Raji (cell line): ENCODE results near the gene WNT9A.

ENCODE experiments used
- POLR2A ChIP-seq: IDR thresholded peaks from 2 replicates; pipeline ENCODE4 v1.6.1; 2011; ENCODE audit warnings: low read depth, low read length, control low read depth; ENCODE audit not compliant: insufficient read depth

The WNT9A gene

GRCh38 chr1:227947676-227948492 lies at the start of gene WNT9A:
Gene WNT9A, minus strand, starts transcription at chr1:227947932. Its CDS starts 45 bp downstream, at chr1:227947887.
- TF ChIP-seq POLR2A: no peak

DNA sequence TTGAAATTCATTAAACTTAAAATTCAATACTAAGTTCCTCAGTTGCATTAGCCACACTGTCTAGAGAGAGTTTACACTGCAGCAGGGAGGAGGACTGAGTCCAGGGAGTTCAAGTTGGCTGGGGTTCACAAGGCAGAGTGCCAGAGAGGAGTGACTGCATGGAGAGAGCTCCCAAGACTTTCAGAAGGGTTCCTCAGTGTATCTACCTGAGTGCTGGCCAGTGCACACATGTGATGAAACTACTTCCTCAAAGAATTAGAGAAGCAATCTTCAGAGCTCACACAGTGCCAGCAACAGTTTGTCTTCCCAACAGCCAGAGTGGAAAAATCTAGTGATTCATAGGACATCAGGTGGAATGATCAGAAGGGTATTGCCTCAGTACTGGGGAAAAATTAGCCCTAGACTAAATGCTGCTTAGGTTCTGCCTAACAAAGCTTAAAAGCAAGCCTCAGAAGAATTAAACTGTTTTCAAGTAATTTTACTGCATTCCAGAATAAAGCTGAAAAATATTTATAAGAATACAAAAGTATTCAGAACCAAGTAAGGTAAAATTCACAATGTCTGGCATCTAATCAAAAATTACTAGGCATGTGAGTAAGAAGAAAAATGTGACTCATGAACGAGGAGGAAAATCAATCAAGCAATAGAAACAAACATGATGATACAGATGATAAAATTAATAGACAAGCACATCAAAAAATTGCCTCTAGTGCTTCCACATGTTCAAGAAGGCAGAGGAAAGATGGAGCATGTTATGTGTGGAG lies 48.6 kb upstream of the WNT9A start:
- no peak for TF ChIP-seq POLR2A

- no peak for TF ChIP-seq POLR2A
These were observed 47.0 kb upstream of the WNT9A start for GRCh38 chr1:227994632-227995300.

DNA sequence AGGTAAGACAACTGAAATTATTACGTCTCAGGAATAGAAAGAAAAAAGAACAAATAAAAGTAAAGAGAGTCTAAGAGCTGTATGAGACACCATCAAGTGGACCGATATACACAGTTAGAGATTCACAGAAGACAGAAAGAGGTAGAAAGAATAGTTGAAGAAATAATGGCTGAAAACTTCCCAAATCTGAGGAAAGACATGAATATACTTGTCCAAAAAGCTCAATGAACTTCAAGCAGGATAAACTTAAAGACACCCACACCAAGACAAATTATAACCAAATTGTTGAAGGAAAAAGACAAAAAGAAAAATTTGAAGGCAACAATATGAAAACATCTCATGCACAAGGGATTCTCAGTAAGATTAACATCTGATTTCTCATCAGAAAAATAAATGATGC lies 39.4 kb upstream of the WNT9A start:
- TF ChIP-seq POLR2A: no peak

DNA sequence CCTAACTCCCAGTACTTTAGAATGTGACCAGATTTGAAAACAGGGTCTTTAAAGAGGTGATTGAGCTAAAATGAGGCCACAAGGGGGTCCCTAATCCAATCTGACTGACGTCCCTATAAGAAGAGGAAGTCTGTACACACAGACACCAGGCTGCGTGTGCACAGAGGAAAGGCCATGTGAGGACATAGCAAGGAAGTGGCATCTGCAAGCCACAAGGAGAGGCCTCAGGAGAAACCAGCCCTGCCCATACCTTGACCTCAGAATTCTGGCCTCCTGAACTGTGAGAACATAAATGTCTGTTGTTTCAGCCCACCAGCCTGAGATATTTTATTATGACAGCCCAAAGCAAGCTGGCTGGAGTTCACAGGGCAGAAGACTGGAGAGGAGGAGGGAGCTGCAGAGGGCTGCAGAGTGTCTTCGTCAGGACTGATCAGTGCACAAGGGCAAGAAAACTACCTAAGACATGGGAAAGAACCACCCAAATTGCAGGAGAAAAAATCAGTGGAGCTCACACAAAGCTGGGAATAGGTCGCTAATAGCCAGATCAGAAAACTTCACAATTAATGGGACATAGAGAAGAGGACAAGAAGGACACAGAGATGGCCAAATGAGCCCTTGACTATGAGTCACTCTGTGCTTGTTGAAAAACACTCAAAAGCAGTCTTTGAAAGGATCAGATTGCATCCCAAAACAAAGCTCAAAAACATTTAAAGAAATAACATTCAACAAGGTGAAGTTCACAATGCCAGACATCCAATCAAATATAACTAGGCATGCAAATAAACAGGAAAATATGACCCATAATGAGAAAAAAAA lies 14.1 kb upstream of the WNT9A start:
- TF ChIP-seq POLR2A: no peak

GRCh38 chr1:227959325-227959860 lies 11.7 kb upstream of the WNT9A start:
- TF ChIP-seq POLR2A: no peak

DNA sequence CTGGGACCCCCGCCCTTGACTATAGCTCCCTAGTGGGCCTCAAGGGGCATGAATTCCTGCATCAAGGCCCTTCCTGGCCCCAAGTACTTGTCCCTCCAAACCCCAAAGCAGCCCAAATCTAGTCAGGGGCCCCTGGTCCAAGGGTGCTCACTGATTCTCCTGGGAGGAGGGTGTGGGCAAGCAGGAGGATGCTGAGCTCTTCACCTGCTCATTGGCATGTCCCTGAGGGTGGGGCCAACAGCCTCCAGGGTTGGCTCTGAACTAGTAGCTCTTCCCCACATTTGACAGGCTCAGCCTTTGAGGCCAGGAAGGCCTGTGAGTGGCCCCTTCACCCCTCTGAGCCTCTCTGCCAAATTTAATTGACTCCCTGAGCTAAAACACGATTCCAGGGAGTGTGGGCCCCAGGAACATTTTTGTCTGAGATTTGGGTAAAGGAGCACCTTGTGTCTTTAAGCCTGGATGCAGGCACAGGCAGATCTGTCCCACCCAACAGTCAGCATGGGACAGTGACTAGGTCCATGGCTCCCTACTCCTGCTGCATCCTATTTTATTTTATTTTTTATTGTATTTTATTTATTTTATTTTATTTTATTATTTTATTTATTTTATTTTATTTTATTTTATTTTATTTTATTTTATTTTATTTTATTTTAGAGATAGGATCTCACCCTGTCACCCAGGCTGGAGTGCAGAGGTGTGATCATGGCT lies 11.0 kb upstream of the WNT9A start:
- no peak for TF ChIP-seq POLR2A

- TF ChIP-seq POLR2A: no peak
These were observed 8.1 kb upstream of the WNT9A start for GRCh38 chr1:227955808-227956207.

- TF ChIP-seq POLR2A: no peak
These were observed 6.6 kb upstream of the WNT9A start for GRCh38 chr1:227954163-227954850.

- no peak for TF ChIP-seq POLR2A
These were observed 5.3 kb upstream of the WNT9A start for GRCh38 chr1:227953022-227953412.

GRCh38 chr1:227952374-227953021 lies 4.8 kb upstream of the WNT9A start:
- TF ChIP-seq POLR2A: no peak

- TF ChIP-seq POLR2A: no peak
These were observed 4.1 kb upstream of the WNT9A start for GRCh38 chr1:227951624-227952373.
